HG03095 (cell line): ENCODE measurements around the gene ADAMTS9.

Experiments
- ATAC-seq: cut with Tn5 transposase; IDR thresholded peaks from one replicate; pipeline ENCODE4 v1.9.1; 2021; ENCODE audit warnings: moderate library complexity; ENCODE audit not compliant: unreplicated experiment

ADAMTS9 gene, protein sequence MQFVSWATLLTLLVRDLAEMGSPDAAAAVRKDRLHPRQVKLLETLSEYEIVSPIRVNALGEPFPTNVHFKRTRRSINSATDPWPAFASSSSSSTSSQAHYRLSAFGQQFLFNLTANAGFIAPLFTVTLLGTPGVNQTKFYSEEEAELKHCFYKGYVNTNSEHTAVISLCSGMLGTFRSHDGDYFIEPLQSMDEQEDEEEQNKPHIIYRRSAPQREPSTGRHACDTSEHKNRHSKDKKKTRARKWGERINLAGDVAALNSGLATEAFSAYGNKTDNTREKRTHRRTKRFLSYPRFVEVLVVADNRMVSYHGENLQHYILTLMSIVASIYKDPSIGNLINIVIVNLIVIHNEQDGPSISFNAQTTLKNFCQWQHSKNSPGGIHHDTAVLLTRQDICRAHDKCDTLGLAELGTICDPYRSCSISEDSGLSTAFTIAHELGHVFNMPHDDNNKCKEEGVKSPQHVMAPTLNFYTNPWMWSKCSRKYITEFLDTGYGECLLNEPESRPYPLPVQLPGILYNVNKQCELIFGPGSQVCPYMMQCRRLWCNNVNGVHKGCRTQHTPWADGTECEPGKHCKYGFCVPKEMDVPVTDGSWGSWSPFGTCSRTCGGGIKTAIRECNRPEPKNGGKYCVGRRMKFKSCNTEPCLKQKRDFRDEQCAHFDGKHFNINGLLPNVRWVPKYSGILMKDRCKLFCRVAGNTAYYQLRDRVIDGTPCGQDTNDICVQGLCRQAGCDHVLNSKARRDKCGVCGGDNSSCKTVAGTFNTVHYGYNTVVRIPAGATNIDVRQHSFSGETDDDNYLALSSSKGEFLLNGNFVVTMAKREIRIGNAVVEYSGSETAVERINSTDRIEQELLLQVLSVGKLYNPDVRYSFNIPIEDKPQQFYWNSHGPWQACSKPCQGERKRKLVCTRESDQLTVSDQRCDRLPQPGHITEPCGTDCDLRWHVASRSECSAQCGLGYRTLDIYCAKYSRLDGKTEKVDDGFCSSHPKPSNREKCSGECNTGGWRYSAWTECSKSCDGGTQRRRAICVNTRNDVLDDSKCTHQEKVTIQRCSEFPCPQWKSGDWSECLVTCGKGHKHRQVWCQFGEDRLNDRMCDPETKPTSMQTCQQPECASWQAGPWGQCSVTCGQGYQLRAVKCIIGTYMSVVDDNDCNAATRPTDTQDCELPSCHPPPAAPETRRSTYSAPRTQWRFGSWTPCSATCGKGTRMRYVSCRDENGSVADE (N-terminal part only)

DNA sequence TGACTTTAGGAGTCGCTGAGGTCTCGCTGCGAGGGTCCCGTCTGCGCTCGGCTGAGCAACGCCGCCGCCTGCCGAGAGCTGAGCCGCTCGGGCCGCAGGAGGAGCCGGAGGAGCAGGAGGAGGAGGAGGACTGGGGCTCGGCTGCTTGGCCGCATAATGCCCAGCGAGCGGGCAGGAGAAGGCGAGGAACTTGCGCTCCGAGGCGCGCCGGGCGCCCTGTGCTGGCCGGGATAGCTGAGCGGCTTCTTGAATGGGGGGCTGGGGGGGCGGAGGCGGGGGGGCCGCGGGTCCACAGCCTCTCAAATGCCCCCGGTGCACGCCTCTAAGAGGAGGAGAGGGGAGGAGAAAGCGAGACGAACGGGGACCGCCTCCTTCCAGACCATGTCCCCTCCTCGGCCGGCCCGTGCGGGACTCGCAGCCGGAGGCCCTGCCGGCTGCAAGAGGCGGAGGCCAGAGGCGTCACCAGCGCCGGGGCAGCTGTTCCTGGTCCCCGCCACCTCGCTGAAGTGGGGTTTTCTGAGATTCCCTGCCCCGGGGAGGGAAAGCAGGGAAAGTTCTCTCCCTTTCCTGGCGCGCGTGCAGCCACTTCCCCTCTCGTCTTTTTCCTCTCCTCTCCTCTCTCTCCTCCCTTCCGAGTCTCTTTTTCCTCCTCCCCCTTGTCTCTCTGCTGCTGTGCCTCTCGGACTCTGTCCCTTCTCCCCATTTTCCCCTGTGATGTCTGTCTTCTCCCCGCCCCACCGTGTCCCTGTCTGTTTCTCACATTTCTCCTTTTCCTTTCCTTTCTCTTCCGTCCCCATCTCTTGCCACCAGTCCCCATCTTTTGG lies at the start of gene ADAMTS9:
TSS of gene ADAMTS9 (minus strand) at position 220 of the 824 bp plus-strand sequence. CDS start 343 bp downstream, outside the sequence.
- ATAC-seq = no peak

DNA sequence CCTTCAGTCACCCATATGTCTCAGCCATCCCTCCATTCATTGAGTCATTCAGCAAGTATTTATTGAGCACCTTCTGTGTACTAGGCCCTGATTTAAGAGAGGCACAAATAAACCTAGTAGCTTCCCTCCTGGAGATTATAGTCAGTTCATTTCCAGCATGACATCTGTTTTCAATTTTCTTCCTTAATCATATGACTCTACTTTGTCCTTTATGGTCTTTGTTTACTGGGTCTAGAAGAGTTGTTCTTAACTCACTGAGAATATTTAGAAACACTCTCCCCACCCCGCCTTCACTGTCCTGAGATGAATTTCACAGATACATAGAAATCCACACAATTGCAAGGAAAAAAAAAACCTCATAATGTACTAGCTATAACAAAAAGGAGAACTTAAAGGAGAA lies 44.8 kb upstream of the ADAMTS9 start:
- no peak for ATAC-seq

DNA sequence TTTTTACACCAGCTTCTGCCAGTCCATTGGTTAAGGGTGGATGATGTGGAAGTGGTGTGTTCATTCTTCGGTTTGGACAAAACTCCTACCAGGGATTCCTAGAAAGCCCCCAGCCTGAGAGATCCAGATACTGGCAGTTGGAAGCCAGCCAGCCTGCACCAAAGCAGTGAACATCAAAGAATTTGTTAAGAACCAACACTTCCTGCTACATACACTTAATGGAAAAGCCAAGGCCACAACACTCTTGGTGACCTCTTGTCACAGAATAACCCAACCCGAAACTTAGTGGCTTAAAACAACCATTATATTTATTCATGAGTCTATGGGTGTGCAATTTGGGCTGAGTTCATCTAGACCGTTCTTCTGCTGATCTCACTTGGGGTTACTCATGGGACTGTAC lies 42.9 kb upstream of the ADAMTS9 start:
- no peak for ATAC-seq

DNA sequence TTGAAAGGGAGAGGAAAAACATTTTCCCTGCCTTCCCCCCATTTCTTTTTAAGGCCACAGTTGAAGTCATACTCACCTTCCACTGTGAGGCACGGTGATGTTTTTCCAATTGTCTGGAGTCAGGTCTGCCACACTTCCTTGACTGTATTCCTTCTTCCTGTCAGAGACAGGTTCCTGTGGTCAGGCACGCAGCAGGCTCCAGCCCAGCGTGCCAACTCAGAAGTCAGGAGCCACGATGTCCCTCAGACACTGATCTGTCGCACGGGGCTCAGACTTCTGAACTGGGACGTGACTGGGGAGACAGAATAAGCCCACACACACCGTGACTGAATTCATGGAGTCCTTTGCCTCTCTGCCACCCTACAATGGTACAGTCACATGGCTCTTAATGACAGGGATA lies 41.2 kb upstream of the ADAMTS9 start:
- ATAC-seq = no peak

DNA sequence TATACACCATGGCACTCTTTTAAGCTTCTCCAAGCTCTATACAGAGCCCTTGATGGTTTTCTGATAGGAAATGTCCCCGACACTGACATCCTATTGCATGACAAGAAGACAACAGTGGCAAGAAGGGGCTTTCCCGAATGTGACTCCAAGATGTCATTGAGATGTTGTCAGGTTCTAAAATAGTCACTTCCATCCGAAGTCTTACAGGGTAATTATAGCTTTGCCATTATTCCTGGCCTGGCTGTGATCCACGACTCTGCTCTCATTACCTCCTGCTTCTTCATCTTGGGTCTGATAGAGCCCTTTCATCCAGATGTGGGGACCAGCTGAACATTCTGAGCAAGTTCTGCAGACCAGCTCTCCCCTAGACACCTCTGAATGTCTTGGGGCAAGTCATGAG lies 40.6 kb upstream of the ADAMTS9 start:
- no peak for ATAC-seq

DNA sequence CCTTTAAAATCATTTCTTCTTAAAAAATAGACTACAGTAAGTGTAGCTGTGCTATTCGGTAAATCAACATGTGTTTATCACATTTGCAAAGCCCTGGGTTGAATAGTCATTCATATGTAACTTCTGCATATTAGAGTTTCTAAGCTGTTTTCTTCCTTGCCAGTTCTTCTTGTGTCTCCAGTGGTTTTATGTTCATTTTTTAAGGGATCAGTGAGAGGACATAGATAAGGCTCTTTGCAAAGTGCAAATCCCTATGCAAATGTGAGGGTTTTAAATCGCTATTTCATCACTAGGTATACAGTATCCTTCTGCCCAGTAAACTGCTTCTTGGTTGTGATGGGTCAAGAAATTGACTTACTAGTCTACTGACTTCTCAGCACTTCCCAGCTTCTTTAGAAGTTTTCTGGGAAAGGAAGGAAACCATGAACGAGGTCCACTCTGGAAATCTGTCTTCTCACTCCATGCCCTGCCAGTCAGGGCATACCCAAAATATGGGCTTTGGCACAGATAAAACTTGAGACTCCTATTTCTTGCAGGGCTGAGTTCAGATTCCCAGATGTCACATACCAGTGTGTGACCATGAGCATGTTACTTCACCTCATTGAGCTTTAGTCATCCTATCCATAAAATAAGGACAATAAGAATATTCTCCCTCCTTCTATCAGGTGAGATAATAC lies 38.8 kb upstream of the ADAMTS9 start:
- ATAC-seq = no peak

DNA sequence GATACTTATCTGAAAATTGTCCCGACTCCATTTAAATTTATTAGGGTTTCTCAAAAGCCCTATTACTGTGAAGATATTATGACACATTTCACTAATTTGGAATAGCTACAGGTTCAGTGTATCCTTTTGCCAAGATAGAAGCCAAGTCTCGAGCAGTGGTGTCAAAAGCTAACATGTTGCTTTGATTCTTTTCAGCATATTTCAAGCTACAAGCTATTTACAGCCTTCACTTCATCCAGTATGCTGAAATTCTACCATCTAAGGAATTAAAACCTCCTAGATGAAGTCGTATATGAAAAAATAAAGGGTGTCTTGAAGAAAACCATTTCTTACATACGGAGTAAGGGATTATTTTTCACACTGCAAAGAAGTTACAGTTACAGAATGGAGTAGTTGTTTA lies 31.2 kb upstream of the ADAMTS9 start:
- no peak for ATAC-seq

DNA sequence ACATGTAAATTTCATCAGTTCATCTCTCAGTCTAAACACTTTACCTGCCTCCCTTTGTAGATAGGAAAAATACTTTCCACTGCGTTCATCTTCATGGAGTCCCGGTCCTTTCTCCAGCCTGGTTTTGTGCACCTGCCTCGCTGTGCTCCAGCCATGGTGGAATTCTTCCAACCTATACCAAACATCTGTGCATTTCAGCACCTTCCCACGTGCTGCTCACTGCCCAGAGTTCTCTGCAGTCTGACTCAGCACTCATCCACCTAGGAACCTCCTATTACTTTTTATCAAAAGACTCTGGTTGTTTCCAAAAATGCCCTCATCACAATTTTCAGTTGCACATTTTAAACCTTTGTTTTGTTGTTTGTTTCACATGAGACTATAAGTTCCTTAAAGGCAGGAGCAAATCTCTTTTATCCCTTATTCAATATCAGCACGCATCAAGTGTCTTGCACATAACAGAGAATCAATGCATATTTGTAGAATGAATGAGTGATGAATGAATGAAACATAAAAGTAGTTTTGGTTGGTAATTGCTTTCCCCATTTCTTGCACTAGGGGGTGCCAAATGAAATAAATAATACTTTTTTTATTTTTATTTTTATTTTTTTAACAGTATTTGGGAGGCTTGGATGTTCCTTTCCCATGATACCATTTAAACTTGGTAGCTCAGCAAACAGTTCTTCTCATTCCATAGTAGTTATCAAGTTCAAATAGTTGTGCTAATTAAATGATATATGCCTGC lies 30.2 kb upstream of the ADAMTS9 start:
- no peak for ATAC-seq

DNA sequence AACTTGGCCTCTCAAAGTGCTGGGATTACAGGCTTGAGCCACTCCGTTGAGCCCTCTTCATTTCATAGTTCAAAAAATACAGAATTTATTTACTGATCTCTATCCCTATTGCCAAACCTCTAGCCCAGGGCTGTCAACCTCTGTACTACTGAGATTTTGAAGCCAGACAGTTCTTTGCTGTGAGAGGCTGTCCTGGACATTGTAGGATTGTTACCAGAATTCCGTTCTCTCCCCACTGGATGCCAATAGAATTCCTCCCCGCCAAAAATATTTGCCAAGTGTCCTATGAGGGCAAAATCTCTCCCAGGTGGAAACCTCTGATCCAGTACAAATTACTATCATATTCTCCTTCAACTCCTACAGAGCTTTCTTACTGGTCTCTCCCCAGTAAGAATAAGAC lies 29.6 kb upstream of the ADAMTS9 start:
- no peak for ATAC-seq

DNA sequence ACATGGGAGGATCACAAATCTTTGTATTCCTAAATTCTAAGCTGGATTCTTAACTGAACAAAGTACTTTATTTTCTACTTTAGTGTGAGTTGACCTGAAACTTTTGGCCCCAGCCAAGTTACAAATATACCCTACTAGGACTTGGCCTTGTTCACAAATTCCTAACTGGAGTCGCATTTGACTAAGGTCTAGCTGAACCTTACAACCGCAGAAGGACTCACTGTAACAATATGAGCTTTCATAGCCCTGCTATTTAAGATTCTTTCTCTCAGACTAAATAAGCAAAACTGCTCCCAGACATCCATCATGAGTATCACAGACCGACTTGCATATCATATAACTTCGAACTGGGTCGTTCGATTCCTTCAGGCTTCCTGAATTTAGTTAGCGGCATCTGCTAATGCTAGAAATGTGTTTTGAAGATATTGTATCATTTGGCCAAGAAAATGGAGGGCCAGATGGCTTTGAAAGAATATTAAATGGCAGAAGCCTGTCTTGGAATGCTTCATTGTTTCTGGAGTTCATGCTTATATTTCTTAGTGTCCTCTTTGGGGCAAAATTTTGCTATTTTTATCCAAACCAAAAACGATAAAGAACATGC lies 28.4 kb upstream of the ADAMTS9 start:
- no peak for ATAC-seq

DNA sequence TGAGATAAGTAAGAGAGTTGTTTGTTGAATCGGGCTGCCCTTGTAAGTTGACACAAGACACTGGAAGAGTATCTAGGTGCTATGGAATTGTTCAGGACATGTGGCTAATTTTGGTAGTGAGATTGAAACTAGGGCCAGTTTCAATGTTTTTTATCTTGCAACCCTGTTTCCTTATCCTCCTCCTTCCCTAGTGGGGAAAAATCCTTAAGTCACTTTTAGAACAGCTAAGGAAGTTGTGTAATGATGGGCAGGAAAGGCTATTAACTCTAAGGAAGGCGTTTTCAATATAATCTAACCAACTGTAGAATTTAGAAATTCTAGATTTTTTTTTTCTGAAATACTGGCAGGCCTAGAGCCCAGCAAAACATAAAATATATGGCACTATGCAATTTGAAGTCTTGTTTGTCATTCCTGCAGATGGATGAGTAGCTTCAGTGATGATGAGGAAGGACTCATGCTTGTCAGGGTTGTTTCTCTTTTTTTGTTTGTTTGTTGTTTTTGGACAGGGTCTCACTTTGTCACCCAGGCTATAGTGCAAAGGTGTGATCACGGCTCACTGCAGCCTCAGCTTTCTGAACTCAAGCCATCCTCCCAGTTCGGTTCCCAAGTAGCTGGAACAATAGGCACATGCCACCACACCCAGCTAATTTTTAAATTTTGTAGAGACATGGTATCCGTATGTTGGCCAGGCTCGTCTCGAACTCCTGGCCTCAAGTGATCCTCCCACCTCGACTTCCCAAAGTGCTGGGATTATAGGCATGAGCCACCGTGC lies 27.6 kb upstream of the ADAMTS9 start:
- ATAC-seq = no peak

DNA sequence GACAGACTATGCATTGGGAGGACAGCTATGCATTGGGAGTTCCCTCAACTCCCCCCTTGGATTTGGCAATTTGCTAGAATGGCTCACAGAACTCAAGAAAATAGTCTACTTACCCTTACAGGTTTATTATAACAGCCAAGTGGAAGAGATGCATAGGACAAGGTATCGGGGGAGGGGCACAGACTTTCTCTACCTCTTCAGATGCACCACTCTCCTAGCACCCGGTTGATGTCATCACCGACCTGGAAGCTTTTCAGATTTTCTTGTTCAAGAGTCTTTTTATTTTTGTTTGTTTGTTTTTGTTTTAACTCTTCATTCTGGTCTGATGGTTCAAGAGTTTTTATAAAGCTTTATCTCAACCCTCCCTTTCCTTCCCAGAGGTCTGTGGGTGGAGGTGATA lies 20.7 kb upstream of the ADAMTS9 start:
- no peak for ATAC-seq

DNA sequence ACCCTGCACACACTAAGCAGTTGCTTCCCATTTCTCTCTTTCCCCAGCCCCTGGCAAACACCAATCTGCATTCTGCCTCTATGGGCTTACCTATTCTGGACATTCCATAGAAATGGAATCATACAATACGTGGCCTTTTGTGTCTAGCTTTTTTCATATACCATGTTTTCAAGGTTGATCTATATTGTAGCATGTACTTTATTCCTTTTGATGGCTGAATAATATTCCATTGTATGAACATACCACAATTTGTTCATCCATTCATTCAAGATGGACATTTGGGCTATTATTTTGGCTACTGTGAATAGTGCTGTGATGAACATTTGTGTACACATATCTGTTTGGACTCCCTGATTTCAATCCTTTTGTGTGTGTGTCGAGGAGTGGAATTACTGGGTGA lies 18.1 kb upstream of the ADAMTS9 start:
- ATAC-seq = no peak

DNA sequence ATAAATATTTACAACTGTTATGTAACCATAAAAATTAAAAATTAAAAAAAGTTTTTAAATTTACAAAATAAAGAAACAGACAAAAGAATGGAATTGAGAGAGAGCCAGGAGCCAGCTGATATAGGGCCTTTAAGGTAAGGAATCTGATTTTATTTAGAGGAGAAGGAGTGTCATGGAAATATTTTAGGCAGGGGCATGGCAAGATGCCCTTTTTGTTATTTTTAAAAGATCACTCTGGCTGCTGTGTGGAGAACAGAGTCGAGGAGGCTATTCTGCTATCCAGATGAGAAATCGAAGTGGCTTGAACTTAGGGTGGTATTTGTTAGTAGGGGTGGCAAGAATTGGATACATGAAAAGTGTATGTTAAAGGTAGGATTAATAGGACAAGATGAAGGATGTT lies 9.1 kb upstream of the ADAMTS9 start:
- ATAC-seq = no peak

DNA sequence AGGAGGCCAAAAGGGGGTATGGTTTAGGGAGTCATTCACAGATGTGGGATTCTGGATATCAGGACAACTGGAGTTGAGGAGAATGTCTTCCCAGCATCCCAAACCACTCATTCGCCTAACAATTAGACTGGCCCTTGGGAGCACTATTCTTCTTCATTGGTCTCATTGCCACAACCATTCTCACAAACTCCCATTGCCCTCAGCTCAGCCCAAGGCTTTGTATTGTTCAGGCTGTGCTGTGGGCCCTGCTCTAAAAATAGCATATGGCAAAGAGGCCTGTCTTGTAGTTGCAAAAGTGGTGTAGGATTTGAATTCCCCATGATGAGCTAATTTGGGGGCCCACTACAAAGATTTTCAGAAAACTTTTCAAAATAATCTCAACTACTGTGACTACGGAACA lies 6.3 kb upstream of the ADAMTS9 start:
- ATAC-seq = no peak

DNA sequence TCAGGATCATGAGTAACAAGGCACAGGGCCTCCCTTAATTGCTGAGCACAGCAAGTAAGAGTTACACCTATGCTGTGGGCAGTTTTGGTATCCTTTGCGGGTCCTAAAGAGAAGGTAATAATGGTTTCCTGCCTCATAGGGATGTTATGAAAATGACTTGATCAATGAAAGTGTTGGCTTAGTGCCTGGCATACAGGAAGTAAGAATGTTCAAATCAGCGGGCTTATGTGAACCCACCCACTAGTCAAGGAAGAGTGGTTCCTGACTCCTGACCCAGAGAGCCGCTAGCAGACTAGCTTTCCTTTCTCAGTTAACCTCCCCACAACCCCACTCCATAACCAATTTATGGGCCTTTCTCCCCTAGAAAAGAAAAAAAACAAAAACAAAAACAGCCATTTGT lies 5.2 kb upstream of the ADAMTS9 start:
- ATAC-seq = no peak

DNA sequence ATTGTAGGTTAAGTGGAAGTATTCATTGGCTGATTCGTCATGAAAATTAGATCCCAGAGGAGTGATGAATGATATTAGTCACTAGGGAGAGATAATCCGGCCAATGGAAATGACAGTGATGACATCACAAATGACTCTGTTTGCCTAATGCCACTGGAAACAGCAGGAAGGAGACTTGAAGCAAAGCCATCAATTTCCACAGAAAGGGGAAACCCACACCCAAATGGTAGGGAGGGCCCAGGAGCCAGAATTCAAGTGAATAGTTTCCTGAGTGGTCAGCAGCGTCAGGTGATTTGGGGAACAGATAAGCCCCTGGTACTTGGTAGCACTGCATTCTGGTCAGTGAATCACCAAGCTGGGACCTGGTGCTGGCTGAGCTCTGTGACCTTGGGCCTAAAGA lies 3.3 kb upstream of the ADAMTS9 start:
- ATAC-seq = no peak

DNA sequence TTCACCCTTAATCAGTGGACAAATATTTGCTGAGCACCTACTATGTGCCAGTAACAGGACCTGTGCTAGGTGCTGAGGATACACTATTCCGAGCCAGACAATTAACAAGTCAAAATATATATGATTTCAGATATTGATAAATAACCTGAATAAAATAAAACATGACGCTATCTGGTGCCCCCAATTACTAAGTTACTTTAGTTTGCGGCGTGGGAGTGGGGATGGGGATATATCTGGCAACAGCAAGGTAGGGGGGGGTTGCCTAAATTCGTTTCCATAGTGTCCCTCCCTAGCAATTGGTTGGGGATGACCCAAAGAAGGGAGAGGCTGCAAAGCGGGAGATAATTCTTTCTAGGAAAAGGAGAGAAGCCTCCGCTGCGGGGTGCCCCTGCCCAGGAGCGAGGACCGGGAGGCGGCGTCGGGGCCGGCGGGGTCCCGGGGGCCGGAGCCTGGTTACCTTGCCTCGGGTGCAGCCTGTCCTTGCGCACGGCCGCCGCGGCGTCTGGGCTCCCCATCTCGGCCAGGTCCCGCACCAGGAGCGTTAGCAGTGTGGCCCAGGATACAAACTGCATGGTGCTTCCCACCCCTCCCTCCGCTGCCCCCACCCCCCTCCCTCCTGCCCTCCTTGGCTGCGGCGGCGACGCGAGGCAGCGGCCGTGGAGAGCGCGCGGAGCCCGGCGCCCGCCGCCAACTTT lies 567 bp downstream of the ADAMTS9 start:
- ATAC-seq = no peak
